ENCODE data around the gene CNTLN.

DNA sequence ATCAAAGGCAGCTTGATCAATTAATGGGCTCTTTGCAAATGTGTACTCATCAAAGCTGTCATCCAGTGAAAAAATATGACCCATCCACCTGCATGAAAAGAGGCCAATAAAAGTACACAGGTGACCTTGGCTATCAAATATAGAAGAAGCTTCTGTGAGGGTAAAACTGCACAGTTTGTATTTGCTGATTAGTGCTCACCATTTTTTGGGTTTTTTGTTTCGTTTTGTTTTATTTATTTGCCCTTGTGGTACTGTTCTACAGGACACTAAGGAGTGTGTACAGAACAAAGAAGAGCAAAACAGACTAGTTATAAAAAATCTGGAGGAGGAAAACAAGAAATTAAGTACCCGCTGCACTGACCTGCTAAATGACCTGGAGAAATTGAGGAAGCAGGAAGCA, 101.3 kb downstream of the CNTLN start:
- TF ChIP-seq, protein P1, sequence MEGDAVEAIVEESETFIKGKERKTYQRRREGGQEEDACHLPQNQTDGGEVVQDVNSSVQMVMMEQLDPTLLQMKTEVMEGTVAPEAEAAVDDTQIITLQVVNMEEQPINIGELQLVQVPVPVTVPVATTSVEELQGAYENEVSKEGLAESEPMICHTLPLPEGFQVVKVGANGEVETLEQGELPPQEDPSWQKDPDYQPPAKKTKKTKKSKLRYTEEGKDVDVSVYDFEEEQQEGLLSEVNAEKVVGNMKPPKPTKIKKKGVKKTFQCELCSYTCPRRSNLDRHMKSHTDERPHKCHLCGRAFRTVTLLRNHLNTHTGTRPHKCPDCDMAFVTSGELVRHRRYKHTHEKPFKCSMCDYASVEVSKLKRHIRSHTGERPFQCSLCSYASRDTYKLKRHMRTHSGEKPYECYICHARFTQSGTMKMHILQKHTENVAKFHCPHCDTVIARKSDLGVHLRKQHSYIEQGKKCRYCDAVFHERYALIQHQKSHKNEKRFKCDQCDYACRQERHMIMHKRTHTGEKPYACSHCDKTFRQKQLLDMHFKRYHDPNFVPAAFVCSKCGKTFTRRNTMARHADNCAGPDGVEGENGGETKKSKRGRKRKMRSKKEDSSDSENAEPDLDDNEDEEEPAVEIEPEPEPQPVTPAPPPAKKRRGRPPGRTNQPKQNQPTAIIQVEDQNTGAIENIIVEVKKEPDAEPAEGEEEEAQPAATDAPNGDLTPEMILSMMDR (IDR thresholded peaks at IDR 0.05): no peak
- no peak for TF ChIP-seq POLR2A (IDR thresholded peaks at IDR 0.05)
- no peak for TF ChIP-seq POLR2AphosphoS5 (IDR thresholded peaks at IDR 0.05)

All from transverse colon (tissue), 4 donors.